Measurements from ENCODE around the gene KISS1R.

DNA sequence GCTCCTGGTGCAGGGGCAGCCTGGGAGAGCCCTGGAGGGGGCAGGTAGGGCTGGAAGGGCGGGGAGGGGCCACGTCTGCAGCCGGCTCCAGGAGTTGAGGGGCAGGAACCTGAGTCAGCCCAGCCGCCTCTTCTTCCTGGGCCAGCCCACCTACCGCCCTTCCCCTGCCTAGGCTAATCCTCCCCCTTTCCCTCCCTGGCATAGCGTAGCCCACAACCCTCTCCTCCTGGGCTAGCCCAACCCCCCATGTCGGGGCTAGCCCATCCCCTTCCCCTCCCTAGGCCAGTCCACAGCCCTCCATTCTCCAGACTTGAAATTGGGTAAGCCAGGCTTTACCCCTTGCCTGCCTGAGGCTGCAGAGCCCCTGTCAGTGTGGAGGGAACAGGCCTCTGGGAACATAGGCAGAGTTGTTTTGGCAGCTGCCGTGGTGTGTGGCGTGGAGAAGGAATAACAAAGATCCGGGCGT, 46.4 kb downstream of the KISS1R start:
- TF ChIP-seq POLR2A (IDR thresholded peaks at IDR 0.05), result no peak
- TF ChIP-seq, protein P1, sequence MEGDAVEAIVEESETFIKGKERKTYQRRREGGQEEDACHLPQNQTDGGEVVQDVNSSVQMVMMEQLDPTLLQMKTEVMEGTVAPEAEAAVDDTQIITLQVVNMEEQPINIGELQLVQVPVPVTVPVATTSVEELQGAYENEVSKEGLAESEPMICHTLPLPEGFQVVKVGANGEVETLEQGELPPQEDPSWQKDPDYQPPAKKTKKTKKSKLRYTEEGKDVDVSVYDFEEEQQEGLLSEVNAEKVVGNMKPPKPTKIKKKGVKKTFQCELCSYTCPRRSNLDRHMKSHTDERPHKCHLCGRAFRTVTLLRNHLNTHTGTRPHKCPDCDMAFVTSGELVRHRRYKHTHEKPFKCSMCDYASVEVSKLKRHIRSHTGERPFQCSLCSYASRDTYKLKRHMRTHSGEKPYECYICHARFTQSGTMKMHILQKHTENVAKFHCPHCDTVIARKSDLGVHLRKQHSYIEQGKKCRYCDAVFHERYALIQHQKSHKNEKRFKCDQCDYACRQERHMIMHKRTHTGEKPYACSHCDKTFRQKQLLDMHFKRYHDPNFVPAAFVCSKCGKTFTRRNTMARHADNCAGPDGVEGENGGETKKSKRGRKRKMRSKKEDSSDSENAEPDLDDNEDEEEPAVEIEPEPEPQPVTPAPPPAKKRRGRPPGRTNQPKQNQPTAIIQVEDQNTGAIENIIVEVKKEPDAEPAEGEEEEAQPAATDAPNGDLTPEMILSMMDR (IDR thresholded peaks at IDR 0.05), result no peak
